Activated CD8-positive, alpha-beta memory T cell treated with anti-CD3 and anti-CD28 coated beads for 24 hours (primary cell): ENCODE measurements around the gene SLC24A4.

Experiments
- DNase-seq: peaks from one replicate; pipeline ENCODE4 v3.0.0-alpha.2; 2020

The SLC24A4 gene

GRCh38 chr14:92441751-92442504, 119.0 kb downstream of the SLC24A4 start:
- no peak for DNase-seq

GRCh38 chr14:92443167-92443566, 120.2 kb downstream of the SLC24A4 start:
- DNase-seq: no peak

GRCh38 chr14:92443741-92444140, 120.8 kb downstream of the SLC24A4 start:
- DNase-seq: no peak

- DNase-seq: no peak
Measured at GRCh38 chr14:92446771-92447170, 123.8 kb downstream of the SLC24A4 start.

- no peak for DNase-seq
Measured at GRCh38 chr14:92447416-92448197, 124.6 kb downstream of the SLC24A4 start.

GRCh38 chr14:92448786-92449185, 125.8 kb downstream of the SLC24A4 start:
- DNase-seq: no peak

GRCh38 chr14:92449404-92450181, 126.6 kb downstream of the SLC24A4 start:
- no peak for DNase-seq

GRCh38 chr14:92450351-92451070, 127.5 kb downstream of the SLC24A4 start:
- DNase-seq: no peak

GRCh38 chr14:92451245-92451644, 128.3 kb downstream of the SLC24A4 start:
- DNase-seq: no peak

- DNase-seq: no peak
Measured at GRCh38 chr14:92451755-92452154, 128.8 kb downstream of the SLC24A4 start.

GRCh38 chr14:92452471-92452870, 129.5 kb downstream of the SLC24A4 start:
- no peak for DNase-seq

- no peak for DNase-seq
Measured at GRCh38 chr14:92453691-92454090, 130.7 kb downstream of the SLC24A4 start.

GRCh38 chr14:92455231-92455630, 132.3 kb downstream of the SLC24A4 start:
- no peak for DNase-seq

GRCh38 chr14:92456215-92457015, 133.4 kb downstream of the SLC24A4 start:
- DNase-seq: peak; percentile 55

GRCh38 chr14:92457016-92457565, 134.1 kb downstream of the SLC24A4 start:
- DNase-seq: no peak

GRCh38 chr14:92458136-92459029, 135.4 kb downstream of the SLC24A4 start:
- DNase-seq: no peak

GRCh38 chr14:92459030-92459949, 136.3 kb downstream of the SLC24A4 start:
- peak; percentile 56 for DNase-seq

GRCh38 chr14:92459950-92460421, 137.0 kb downstream of the SLC24A4 start:
- DNase-seq: no peak

GRCh38 chr14:92460541-92460915, 137.6 kb downstream of the SLC24A4 start:
- DNase-seq: peak; percentile 55
